K562 (cell line): ENCODE measurements around the gene CMTR2. TPM values are rescaled to one million over a fixed set of nuclear protein-coding genes. Genes with fewer than 3 reads are reported as not detected.

ENCODE experiments used
- ATAC-seq: fragments of 200-7000 bp; cut with Tn5 transposase; 3 replicates; pipeline ENCODE4 v1.9.1; 2020; ENCODE audit warnings: moderate library complexity
- BruUV-seq: library from RNA; stranded (reverse); fragments of 400-500 nt; replicated peaks from 2 replicates; lab custom pipeline; 2021; lab: Mats Ljungman, UMichigan
- CTCF ChIA-PET: fragments of 300-600 bp; formaldehyde crosslinking; extraction: SDS; loops from one replicate; lab custom pipeline; 2021; ENCODE audit warnings: low intra/inter-chr PET ratio; lab: Yijun Ruan, JAX
- POLR2A ChIA-PET: fragments of 300-600, 350-650 bp; sonication (Branson Sonifier 250); formaldehyde crosslinking; extraction: SDS; loops from one replicate; lab custom pipeline; 2021; ENCODE audit warnings: antibody characterized with exemption, inconsistent platforms; lab: Yijun Ruan, JAX
- DNase-seq, 4 experiments: peaks; one replicate each; pipeline versions ENCODE4 v3.0.0 to v3.0.0-alpha.2; 2011 to 2018; ENCODE audit warnings: low spot score in 3 of 4, mixed read lengths in 3 of 4; ENCODE audit errors: extremely low read depth in 1 of 4
- FAIRE-seq: peaks from 2 replicates; lab custom pipeline; 2011; peaks lifted over from hg19 to GRCh38; lab: Jason Lieb, UNC
- H2AFZ ChIP-seq: 2 replicates; pipeline ENCODE4 v1.6.0; 2011; ENCODE audit warnings: low read depth, low read length, control low read depth, inconsistent platforms
- H3K27ac ChIP-seq: fragments of 200-600 bp; 3 replicates; pipeline ENCODE4 v1.8.0; 2011; ENCODE audit warnings: low read depth, mild to moderate bottlenecking, control low read depth, inconsistent platforms, low read length, moderate library complexity, mixed read lengths; ENCODE audit errors: extremely low read depth
- H3K27me3 ChIP-seq, 2 experiments: fragments of 300-600 bp in 1 of 2; 2 replicates in 1 of 2; 3 replicates in 1 of 2; pipeline versions ENCODE4 v1.6.0 to v1.8.0; 2011; ENCODE audit warnings: inconsistent platforms in 2 of 2, low read length in 2 of 2, mild to moderate bottlenecking in 1 of 2, mixed read lengths in 1 of 2, moderate library complexity in 1 of 2; ENCODE audit not compliant: control insufficient read depth in 2 of 2, insufficient read depth in 2 of 2
- H3K36me3 ChIP-seq: fragments of 300-600 bp; 3 replicates; pipeline ENCODE4 v1.8.0; 2011; ENCODE audit warnings: mild to moderate bottlenecking, low read length, inconsistent platforms; ENCODE audit not compliant: control insufficient read depth, insufficient read depth
- H3K4me1 ChIP-seq, 2 experiments: fragments of 200-600 bp in 1 of 2; replicated peaks in 1 of 2; 2 replicates in 1 of 2; 3 replicates in 1 of 2; pipeline versions ENCODE4 v1.5.1 to v1.8.0; 2011; ENCODE audit warnings: inconsistent platforms in 2 of 2, low read length in 2 of 2, mild to moderate bottlenecking in 1 of 2, mixed read lengths in 1 of 2, moderate library complexity in 1 of 2; ENCODE audit not compliant: control insufficient read depth in 2 of 2, insufficient read depth in 2 of 2
- H3K4me2 ChIP-seq: 2 replicates; pipeline ENCODE4 v1.6.1; 2011; ENCODE audit warnings: low read length, control low read depth, inconsistent platforms, mixed read lengths; ENCODE audit not compliant: insufficient read depth
- H3K4me3 ChIP-seq: fragments of 200-600 bp; sonication (generic), shearing (Covaris generic); 2 replicates; pipeline ENCODE4 v1.5.1; 2016; ENCODE audit warnings: control low read depth, inconsistent platforms
- H3K79me2 ChIP-seq: fragments of 200-600 bp; 3 replicates; pipeline ENCODE4 v1.8.0; 2011; ENCODE audit warnings: low read length, inconsistent platforms; ENCODE audit not compliant: control insufficient read depth, insufficient read depth
- H3K9ac ChIP-seq, 2 experiments: 2 replicates each; pipeline versions ENCODE4 v1.6.0 to v1.6.1; 2011; ENCODE audit warnings: low read depth in 2 of 2, low read length in 2 of 2, control low read depth in 1 of 2, inconsistent platforms in 1 of 2, mild to moderate bottlenecking in 1 of 2, mixed read lengths in 1 of 2; ENCODE audit not compliant: insufficient read depth in 1 of 2
- H3K9me1 ChIP-seq: one replicate; pipeline ENCODE4 v1.6.0; 2011; ENCODE audit warnings: inconsistent platforms, mild to moderate bottlenecking, low read length, moderate library complexity; ENCODE audit not compliant: control insufficient read depth, insufficient read depth
- H3K9me3 ChIP-seq: replicated peaks from 2 replicates; pipeline ENCODE4 v1.5.1; 2011; ENCODE audit warnings: low read depth, low read length, inconsistent platforms; ENCODE audit not compliant: control insufficient read depth, insufficient read depth
- H4K20me1 ChIP-seq: replicated peaks from 2 replicates; pipeline ENCODE4 v1.6.1; 2011; ENCODE audit warnings: low read length, inconsistent platforms, mixed read lengths; ENCODE audit not compliant: control insufficient read depth, insufficient read depth
- BRD9 ChIP-seq: fragments of 450-650 bp; IDR thresholded peaks from 2 replicates; pipeline ENCODE4 v1.6.1; 2018; ENCODE audit warnings: low read depth; ENCODE audit not compliant: partially characterized antibody
- CCNT2 ChIP-seq: IDR thresholded peaks from 2 replicates; pipeline ENCODE4 v1.6.1; 2011; ENCODE audit warnings: borderline replicate concordance, low read depth, mild to moderate bottlenecking, moderate library complexity, mixed read lengths, low read length; ENCODE audit not compliant: insufficient read length; ENCODE audit errors: extremely low read depth
- CTBP1 ChIP-seq: fragments of 450-650 bp; IDR thresholded peaks from 2 replicates; pipeline ENCODE4 v1.6.1; 2016; ENCODE audit warnings: borderline replicate concordance
- E2F3 ChIP-seq: fragments of 250-450 bp; sonication (Bioruptor Pico); IDR thresholded peaks from 2 replicates; pipeline ENCODE4 v1.4.0; 2020; ENCODE audit warnings: mild to moderate bottlenecking
- FOS ChIP-seq: IDR thresholded peaks from 3 replicates; pipeline ENCODE4 v1.6.1; 2011; ENCODE audit not compliant: insufficient read length; ENCODE audit errors: extremely low read depth
- MAFG ChIP-seq: fragments of 450-650 bp; conservative IDR thresholded peaks from 2 replicates; pipeline ENCODE4 v1.6.1; 2016; ENCODE audit warnings: missing genetic modification characterization, missing compliant biosample characterization
- NFIX ChIP-seq: fragments of 250-450 bp; sonication (Bioruptor Pico); IDR thresholded peaks from 2 replicates; pipeline ENCODE4 v1.4.0; 2020; ENCODE audit warnings: low read depth, mild to moderate bottlenecking, moderate library complexity
- NR2C2 ChIP-seq, 2 experiments: fragments of 200-800 bp in 1 of 2; sonication (Bioruptor generic) in 1 of 2; sonication (generic) in 1 of 2; formaldehyde crosslinking in 1 of 2; IDR thresholded peaks; 2 replicates each; pipeline versions ENCODE4 v1.6.1 to v1.8.0; 2016 to 2022; ENCODE audit warnings: mild to moderate bottlenecking in 1 of 2, missing compliant biosample characterization in 1 of 2, missing genetic modification characterization in 1 of 2, missing genetic modification reagents in 1 of 2
- RBM34 ChIP-seq: fragments of 200-400 bp; formaldehyde crosslinking; IDR thresholded peaks from 2 replicates; pipeline ENCODE4 v1.6.1; 2018; ENCODE audit warnings: low read length, borderline replicate concordance; ENCODE audit not compliant: insufficient read depth
- SIRT6 ChIP-seq: IDR thresholded peaks from one replicate; pipeline ENCODE4 v1.6.1; 2012; ENCODE audit warnings: low read depth, mild to moderate bottlenecking, control low read depth, inconsistent platforms, low read length, moderate library complexity
- ZNF146 ChIP-seq: IDR thresholded peaks from one replicate; pipeline ENCODE4 v1.6.1; 2018; ENCODE audit warnings: missing compliant biosample characterization; ENCODE audit not compliant: unreplicated experiment
- ZNF3 ChIP-seq: fragments of 250-450 bp; sonication (Bioruptor Pico); IDR thresholded peaks from 2 replicates; pipeline ENCODE4 v1.5.0; 2021; ENCODE audit warnings: mild to moderate bottlenecking, moderate library complexity
- ZNF398 ChIP-seq: fragments of 250-450 bp; sonication (Bioruptor Pico); IDR thresholded peaks from 2 replicates; pipeline ENCODE4 v1.8.0; 2021; ENCODE audit warnings: moderate library complexity, mild to moderate bottlenecking, inconsistent platforms
- WGBS: fragments of 100-300 bp; shearing (Covaris generic); methylation state at CpG from one replicate; pipeline ENCODE4 v1.1.6; 2016; ENCODE audit warnings: low coverage, mixed read lengths; ENCODE audit not compliant: insufficient coverage; ENCODE audit errors: missing lambda C conversion rate; 5-methylcytosine and 5-hydroxymethylcytosine counted together
- in situ Hi-C: fragments of 300-500 bp; cut with MboI; formaldehyde crosslinking; loops from 4 replicates; pipeline ENCODE4 v1.15.0; 2018; ENCODE audit warnings: inconsistent platforms, mixed read lengths
- intact Hi-C: fragments of 100-400 bp; cut with micrococcal nuclease; formaldehyde crosslinking; loops from 2 replicates; pipeline ENCODE4 v1.14.2; 2022
- polyA plus RNA-seq, 8 experiments: library from polyadenylated mRNA; depleted of rRNA in 4 of 8; stranded (reverse) in 5 of 8; unstranded in 3 of 8; fragments of >200 nt; fragmentation: Nextera tagmentation in 2 of 8; fragmentation: Illumina TruSeq in 1 of 8; extraction: Ambion mirVana in 2 of 8; extraction: Trizol in 1 of 8; gene quantifications; 2 replicates each; pipeline versions ENCODE4 v1.2.1 to v1.2.3, GENCODE V29; 2011 to 2014; ENCODE audit warnings: inconsistent platforms in 1 of 8, missing spikeins in 1 of 8
- total RNA-seq, 7 experiments: library from RNA; depleted of rRNA in 6 of 7; stranded (reverse); fragments of >200 nt in 6 of 7; fragmentation: Illumina TruSeq in 2 of 7; extraction: Trizol in 2 of 7; gene quantifications; 2 replicates each; pipeline versions ENCODE4 v1.2.1 to v1.2.3, GENCODE V29; 2011 to 2021; ENCODE audit warnings: low replicate concordance in 1 of 7
- TF ChIP-seq, protein P1 (sequence below): sonication (generic); formaldehyde crosslinking; IDR thresholded peaks from 2 replicates; pipeline ENCODE4 v1.8.0; 2023; ENCODE audit warnings: mild to moderate bottlenecking, missing genetic modification reagents

Gene CMTR2
- total and polyA plus RNA-seq, 9 of the 15 experiments (the other 6 are each of a cell fraction or from before 2014, with no cell fraction given), result 4.6 to 24.8 (median 12.7) TPM

DNA sequence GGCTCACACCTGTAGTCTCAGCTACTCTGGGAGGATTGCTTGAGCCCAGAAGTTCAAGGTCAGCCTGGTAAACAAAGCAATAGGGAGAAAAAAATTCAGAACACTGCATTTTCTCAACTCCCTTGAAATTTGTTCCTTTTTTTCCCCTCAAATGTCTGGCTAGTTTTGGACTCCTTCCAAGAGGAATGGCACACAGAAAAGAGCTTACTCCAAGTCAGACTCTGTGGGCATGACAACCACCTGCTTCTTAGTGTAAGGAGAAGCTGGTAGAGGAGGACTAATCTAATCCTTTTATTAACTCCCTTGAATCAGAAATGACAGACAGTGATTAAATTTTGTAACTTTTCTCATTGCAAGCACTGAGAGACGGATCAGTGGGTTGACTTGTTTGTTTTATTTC lies 30.8 kb downstream of the CMTR2 start:
- intact Hi-C loops (no loop called here), in situ Hi-C loops (no loop called here)
- Histone ChIP-seq H3K36me3 (no peaks in the 10 kb centered on the region), H3K4me1 (no peaks in the 10 kb centered on the region), H4K20me1 (no peaks in the 10 kb centered on the region), H3K9me1 (no peaks in the 10 kb centered on the region), H3K4me2 (no peak overlapping the region), H3K9me3 (no peaks in the 10 kb centered on the region), H3K79me2 (no peaks in the 10 kb centered on the region), H3K27ac (no peak overlapping the region), H3K27me3 (peaks cover 3 to 10% of the 10 kb centered on the region in 2 experiments; a peak in 1 of 5 replicates), H2AFZ (no peak overlapping the region), H3K9ac (no peak overlapping the region), H3K4me3 (no peak overlapping the region)
- FAIRE-seq, result no peak
- 0% methylated on average over 1 of the region's 1 CpG for WGBS
- POLR2A ChIA-PET, result no interaction called here
- DNase-seq, result no peak
- ATAC-seq, result no peak
- CTCF ChIA-PET, result no interaction called here
- no TSS peak for BruUV-seq
- TF ChIP-seq E2F3 (CRISPR knock-in tag) (no peak), ZNF146 (CRISPR knock-in tag) (no peak), CCNT2 (no peak), NR2C2 (CRISPR knock-in tag; IDR thresholded peaks at IDR 0.05) (no peak), NR2C2 (tag; IDR thresholded peaks at IDR 0.05) (no peak)

- no peak overlapping the region for H3K27ac ChIP-seq
- H3K4me3 ChIP-seq, result no peak overlapping the region
- ATAC-seq (no peak), DNase-seq (no peak), FAIRE-seq (no peak)
- no peaks in the 10 kb centered on the region for H3K36me3 ChIP-seq
- H3K9ac ChIP-seq, result no peak overlapping the region
- no peaks in the 10 kb centered on the region for H3K4me1 ChIP-seq
- no peak overlapping the region for H3K4me2 ChIP-seq
- H3K27me3 ChIP-seq, result peaks cover 2 to 10% of the 10 kb centered on the region in 2 experiments; a peak in 1 of 5 replicates
- no peaks in the 10 kb centered on the region for H3K9me3 ChIP-seq
- H3K9me1 ChIP-seq, result peaks cover 3% of the 10 kb centered on the region
- in situ Hi-C loops (no loop called here), intact Hi-C loops (no loop called here)
- ChIA-PET CTCF (no interaction called here), POLR2A (no interaction called here)
- BruUV-seq, result no TSS peak
- H2AFZ ChIP-seq, result no peak overlapping the region
- WGBS, result 0% methylated on average over 1 of the region's 1 CpG
- H4K20me1 ChIP-seq, result no peaks in the 10 kb centered on the region
- no peaks in the 10 kb centered on the region for H3K79me2 ChIP-seq
- TF ChIP-seq RBM34 (no peak), FOS (no peak), ZNF398 (CRISPR knock-in tag) (no peak), BRD9 (no peak), NFIX (CRISPR knock-in tag) (no peak), SIRT6 (no peak), ZNF3 (CRISPR knock-in tag) (no peak), CTBP1 (no peak), MAFG (tag) (peak; percentile 50; the same call in 1 of the 2 replicates)
- TF ChIP-seq, protein P1, sequence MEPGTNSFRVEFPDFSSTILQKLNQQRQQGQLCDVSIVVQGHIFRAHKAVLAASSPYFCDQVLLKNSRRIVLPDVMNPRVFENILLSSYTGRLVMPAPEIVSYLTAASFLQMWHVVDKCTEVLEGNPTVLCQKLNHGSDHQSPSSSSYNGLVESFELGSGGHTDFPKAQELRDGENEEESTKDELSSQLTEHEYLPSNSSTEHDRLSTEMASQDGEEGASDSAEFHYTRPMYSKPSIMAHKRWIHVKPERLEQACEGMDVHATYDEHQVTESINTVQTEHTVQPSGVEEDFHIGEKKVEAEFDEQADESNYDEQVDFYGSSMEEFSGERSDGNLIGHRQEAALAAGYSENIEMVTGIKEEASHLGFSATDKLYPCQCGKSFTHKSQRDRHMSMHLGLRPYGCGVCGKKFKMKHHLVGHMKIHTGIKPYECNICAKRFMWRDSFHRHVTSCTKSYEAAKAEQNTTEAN (CRISPR knock-in tag), result no peak
Observed at GRCh38 chr16:71257768-71258167, 31.4 kb downstream of the CMTR2 start.
